GM10248 (cell line): Measurements from ENCODE around the gene TBC1D13.
"Not testable (repeated sequence)": the region's sequence is repeated elsewhere in the genome, so short reads cannot be mapped to it uniquely, and the experiment has no call there.

Experiments
- CTCF ChIA-PET: fragments of 300-600 bp; sonication (Branson Sonifier 250); formaldehyde crosslinking; extraction: SDS; loops from one replicate; lab custom pipeline; 2021; ENCODE audit warnings: antibody characterized with exemption; lab: Yijun Ruan, JAX
- POLR2A ChIA-PET: fragments of 350-650 bp; sonication (Branson Sonifier 250); formaldehyde crosslinking; extraction: SDS; loops from one replicate; lab custom pipeline; 2020; ENCODE audit warnings: antibody characterized with exemption; lab: Yijun Ruan, JAX
- DNase-seq: peaks from one replicate; pipeline ENCODE4 v3.0.0; 2012; ENCODE audit errors: extremely low spot score
- TF ChIP-seq, protein P1 (sequence below): IDR thresholded peaks from 2 replicates; pipeline ENCODE4 v1.5.1; 2012; ENCODE audit warnings: mild to moderate bottlenecking, low read depth; ENCODE audit errors: extremely low read depth, missing control alignments, control extremely low read depth

Gene TBC1D13

DNA sequence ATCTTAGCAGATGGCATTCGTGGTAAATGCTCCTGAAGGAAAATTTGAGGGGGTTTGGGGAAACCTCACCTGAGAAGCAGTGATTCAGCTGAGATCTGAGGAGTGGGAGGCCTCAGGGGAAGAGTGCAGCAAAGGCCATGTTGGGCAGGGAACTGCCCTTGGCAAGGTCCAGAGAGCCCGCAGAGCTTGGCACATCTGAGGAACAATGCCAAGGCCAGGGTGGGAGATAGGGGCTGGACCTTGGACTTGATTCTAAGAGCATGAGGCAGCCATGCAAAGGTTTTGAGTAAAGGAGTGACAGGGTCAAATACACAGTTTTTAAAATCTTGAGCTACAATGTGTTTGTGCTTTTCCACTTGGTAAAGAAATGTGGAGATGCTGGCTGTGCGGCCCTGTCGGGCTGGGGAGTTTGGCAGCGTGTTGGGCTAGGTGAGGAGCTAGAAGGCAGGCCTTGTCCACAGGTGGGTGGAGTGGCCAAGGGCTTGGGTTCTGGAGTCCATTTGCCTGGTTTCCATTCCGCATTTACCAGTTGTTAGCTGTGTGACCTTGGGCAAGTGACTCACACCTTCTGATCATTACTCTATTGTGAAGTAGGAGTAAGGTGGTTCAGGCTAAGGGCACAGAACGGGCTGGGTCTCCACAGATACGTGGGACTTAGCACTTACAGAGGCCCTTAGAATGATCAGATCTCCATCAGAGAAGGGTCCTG lies 6.1 kb downstream of the TBC1D13 start:
- CTCF ChIA-PET, result interaction anchor here (1.3 to 2.4 kb wide), 4 partner anchors 9 to 135 kb away, joined by 4 to 8 read pairs (median 6); partner anchors contain the start of genes ENDOG and ZER1
- TF ChIP-seq, protein P1, sequence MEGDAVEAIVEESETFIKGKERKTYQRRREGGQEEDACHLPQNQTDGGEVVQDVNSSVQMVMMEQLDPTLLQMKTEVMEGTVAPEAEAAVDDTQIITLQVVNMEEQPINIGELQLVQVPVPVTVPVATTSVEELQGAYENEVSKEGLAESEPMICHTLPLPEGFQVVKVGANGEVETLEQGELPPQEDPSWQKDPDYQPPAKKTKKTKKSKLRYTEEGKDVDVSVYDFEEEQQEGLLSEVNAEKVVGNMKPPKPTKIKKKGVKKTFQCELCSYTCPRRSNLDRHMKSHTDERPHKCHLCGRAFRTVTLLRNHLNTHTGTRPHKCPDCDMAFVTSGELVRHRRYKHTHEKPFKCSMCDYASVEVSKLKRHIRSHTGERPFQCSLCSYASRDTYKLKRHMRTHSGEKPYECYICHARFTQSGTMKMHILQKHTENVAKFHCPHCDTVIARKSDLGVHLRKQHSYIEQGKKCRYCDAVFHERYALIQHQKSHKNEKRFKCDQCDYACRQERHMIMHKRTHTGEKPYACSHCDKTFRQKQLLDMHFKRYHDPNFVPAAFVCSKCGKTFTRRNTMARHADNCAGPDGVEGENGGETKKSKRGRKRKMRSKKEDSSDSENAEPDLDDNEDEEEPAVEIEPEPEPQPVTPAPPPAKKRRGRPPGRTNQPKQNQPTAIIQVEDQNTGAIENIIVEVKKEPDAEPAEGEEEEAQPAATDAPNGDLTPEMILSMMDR, result no peak
- POLR2A ChIA-PET, result no interaction called here
- no peak for DNase-seq

GRCh38 chr9:128794961-128795360 lies 7.9 kb downstream of the TBC1D13 start:
- POLR2A ChIA-PET, DNase-seq: not testable (repeated sequence)
- CTCF ChIA-PET, result interaction anchor here (1.3 kb wide), 1 partner anchor 23 kb away, joined by 5 read pairs; the partner anchor contains the start of gene ENDOG

GRCh38 chr9:128798896-128799295 lies 11.8 kb downstream of the TBC1D13 start:
- ChIA-PET POLR2A (no interaction called here), CTCF (no interaction called here)
- TF ChIP-seq, protein P1, result no peak
- DNase-seq, result no peak

GRCh38 chr9:128800061-128800460 lies 13.0 kb downstream of the TBC1D13 start:
- CTCF ChIA-PET, result interaction anchor here (0.7 to 1.1 kb wide), 2 partner anchors 10 to 19 kb away, joined by 3 to 4 read pairs; partner anchors contain the start of gene ENDOG
- no peak for DNase-seq
- POLR2A ChIA-PET, result interaction anchor here (0.7 kb wide), 1 partner anchor 18 kb away, joined by 7 read pairs; the partner anchor contains the start of gene ENDOG
- TF ChIP-seq, protein P1, result no peak

DNA sequence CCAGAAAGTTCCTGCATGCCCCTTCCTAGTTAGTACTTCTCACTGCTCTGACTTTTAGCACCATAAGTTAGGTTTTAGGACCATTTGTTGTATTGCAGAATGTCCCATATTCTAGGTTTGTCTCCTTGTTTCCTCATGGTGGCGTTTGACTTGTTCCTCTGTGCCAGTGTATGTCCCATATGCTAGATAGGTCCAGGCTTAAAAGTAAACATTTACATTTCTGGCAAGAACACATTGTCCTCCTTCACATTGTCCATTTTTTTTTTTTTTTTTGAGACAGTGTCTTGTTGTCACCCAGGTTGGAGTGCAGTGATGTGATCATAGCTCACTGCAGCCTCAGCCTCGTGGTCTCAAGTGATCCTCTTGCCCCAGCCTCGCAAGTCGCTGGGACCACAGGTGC lies 15.4 kb downstream of the TBC1D13 start:
- TF ChIP-seq, protein P1, result no peak
- CTCF ChIA-PET, result interaction anchor here (1.7 to 2.1 kb wide), 2 partner anchors 10 to 16 kb away, joined by 4 to 11 read pairs; partner anchors contain the start of gene ENDOG
- DNase-seq, result no peak
- POLR2A ChIA-PET, result interaction anchor here (0.6 to 1.4 kb wide), 2 partner anchors 16 to 23 kb away, joined by 3 to 4 read pairs; partner anchors contain the start of gene ENDOG

GRCh38 chr9:128805661-128806060 lies 18.6 kb downstream of the TBC1D13 start:
- TF ChIP-seq, protein P1, result no peak
- ChIA-PET CTCF (interaction anchor here (1.0 kb wide), 1 partner anchor 13 kb away, joined by 3 read pairs; the partner anchor contains the start of gene ENDOG), POLR2A (no interaction called here)
- no peak for DNase-seq

- ChIA-PET POLR2A (no interaction called here), CTCF (interaction anchor here (1.8 kb wide), 1 partner anchor 10 kb away, joined by 11 read pairs; the partner anchor contains the start of gene ENDOG)
- TF ChIP-seq, protein P1, result no peak
- no peak for DNase-seq
Measured at GRCh38 chr9:128807827-128808226, 20.8 kb downstream of the TBC1D13 start.
